ENCODE results near the gene ELSPBP1.

- TF ChIP-seq CTCF (IDR thresholded peaks at IDR 0.05): no peak
- no peak for TF ChIP-seq POLR2A (IDR thresholded peaks at IDR 0.05)
Measured at GRCh38 chr19:48010932-48011758, 16.7 kb downstream of the ELSPBP1 start.
